ENCODE results near the gene PARD3B. TPM values are rescaled to one million over a fixed set of nuclear protein-coding genes. Genes with fewer than 3 reads are reported as not detected.

The PARD3B gene
- total and polyA plus RNA-seq, 2 of the 4 experiments (the other 2 are of a cell fraction) = 3.3 to 15.6 TPM

- Histone ChIP-seq H2AFZ (replicated peaks; ENCODE audit: low read length, poor library complexity) (no peak overlapping the region), H3K27me3 (ENCODE audit: control insufficient read depth, insufficient read depth, low read length) (no peaks in the 10 kb centered on the region), H3K9me1 (ENCODE audit: insufficient read depth, low read length) (no peaks in the 10 kb centered on the region), H3K4ac (ENCODE audit: low read depth, low read length) (no peak overlapping the region), H2BK15ac (ENCODE audit: low read depth, low read length) (no peak overlapping the region), H3K18ac (ENCODE audit: low read depth, low read length) (no peak overlapping the region), H3K36me3 (ENCODE audit: control insufficient read depth, insufficient read depth, low read length) (no peaks in the 10 kb centered on the region), H3K4me2 (ENCODE audit: low read depth, low read length) (no peak overlapping the region), H3K14ac (replicated peaks; ENCODE audit: low read depth, low read length) (no peak overlapping the region), H3K9ac (ENCODE audit: low read depth, low read length) (no peak overlapping the region), H3K9me3 (ENCODE audit: control insufficient read depth, insufficient read depth, low read length) (no peaks in the 10 kb centered on the region), H3K27ac (ENCODE audit: insufficient read depth, low read length) (no peak overlapping the region), H4K5ac (ENCODE audit: low read depth, low read length) (no peak overlapping the region), H2BK20ac (ENCODE audit: low read depth, low read length) (no peak overlapping the region), H2AK5ac (ENCODE audit: low read depth, low read length) (no peak overlapping the region), H2BK120ac (ENCODE audit: low read depth, low read length) (no peak overlapping the region), H3K4me3 (ENCODE audit: insufficient read depth, low read depth, low read length) (no peak overlapping the region), H4K8ac (ENCODE audit: low read depth in 2 of 2, low read length in 2 of 2) (no peak overlapping the region), H3K23ac (ENCODE audit: low read depth, low read length) (no peak overlapping the region), H3K56ac (ENCODE audit: extremely low read depth, insufficient read depth, low read length) (no peak overlapping the region), H4K91ac (ENCODE audit: insufficient read depth, low read depth, low read length) (no peak overlapping the region), H3K79me1 (ENCODE audit: low read depth in 1 of 2, low read length in 2 of 2) (no peaks in the 10 kb centered on the region; a peak in 1 of 4 replicates), H4K20me1 (ENCODE audit: insufficient read depth, low read length) (no peaks in the 10 kb centered on the region), H2BK5ac (ENCODE audit: low read depth, low read length, poor library complexity, severe bottlenecking) (no peak overlapping the region), H3K4me1 (ENCODE audit: control insufficient read depth, insufficient read depth, low read length) (no peaks in the 10 kb centered on the region; the same call in 1 of the 2 replicates), H2AK9ac (replicated peaks; ENCODE audit: low read depth, low read length, poor library complexity) (no peak overlapping the region)
- DNase-seq (no peak), ATAC-seq (ENCODE audit: low read depth) (no peak)
- POLR2A ChIA-PET (ENCODE audit: unreplicated experiment) = no interaction called here
- dilution Hi-C loops (cut with HindIII; ENCODE audit: low sequenced_read_pairs, unreplicated experiment) = no loop called here
- no CpG with 5 or more reads among the region's 4 CpGs for WGBS, 2 experiments (ENCODE audit: extremely low coverage in 2 of 2, insufficient read length in 1 of 2)
- in situ Hi-C loops (cut with MboI; ENCODE audit: low sequenced_read_pairs) = no loop called here
- CTCF ChIA-PET = no interaction called here
- BruUV-seq (replicated peaks) = no TSS peak
- intact Hi-C loops (cut with micrococcal nuclease) = no loop called here
- no peak for TF ChIP-seq ELK1 (IDR thresholded peaks at IDR 0.05; ENCODE audit: borderline replicate concordance, low read depth, low read length)
- no peak for TF ChIP-seq BHLHE40 (IDR thresholded peaks at IDR 0.05; ENCODE audit: low read depth, low read length)
- TF ChIP-seq RAD21 (IDR thresholded peaks at IDR 0.05; ENCODE audit: low read length) = no peak
- TF ChIP-seq RFX5 (IDR thresholded peaks at IDR 0.05; ENCODE audit: low read depth, low read length) = no peak
- TF ChIP-seq FOS (IDR thresholded peaks at IDR 0.05; ENCODE audit: low read depth, low read length) = no peak
- TF ChIP-seq RCOR1 (IDR thresholded peaks at IDR 0.05; ENCODE audit: insufficient replicate concordance, low read length) = no peak
- no peak for TF ChIP-seq POLR2A (IDR thresholded peaks at IDR 0.05; ENCODE audit: low read depth, low read length)
- TF ChIP-seq USF2 (IDR thresholded peaks at IDR 0.05; ENCODE audit: low read depth, low read length) = no peak
- no peak for TF ChIP-seq MXI1 (IDR thresholded peaks at IDR 0.05; ENCODE audit: borderline replicate concordance, low read depth, low read length)
These were observed 542.6 kb downstream of the PARD3B start for GRCh38 chr2:205087862-205088261.
